WI38 (cell line): ENCODE data around the gene EDEM2.

ENCODE experiments used
- H3K4me3 ChIP-seq: 2 replicates; pipeline ENCODE4 v1.5.1; 2011; ENCODE audit warnings: low read depth, mild to moderate bottlenecking, control low read depth, low read length
- TF ChIP-seq, protein P1 (sequence below): IDR thresholded peaks from 2 replicates; pipeline ENCODE4 v1.5.1; 2012; ENCODE audit warnings: low read depth, mild to moderate bottlenecking, control low read depth, low read length

The EDEM2 gene

DNA sequence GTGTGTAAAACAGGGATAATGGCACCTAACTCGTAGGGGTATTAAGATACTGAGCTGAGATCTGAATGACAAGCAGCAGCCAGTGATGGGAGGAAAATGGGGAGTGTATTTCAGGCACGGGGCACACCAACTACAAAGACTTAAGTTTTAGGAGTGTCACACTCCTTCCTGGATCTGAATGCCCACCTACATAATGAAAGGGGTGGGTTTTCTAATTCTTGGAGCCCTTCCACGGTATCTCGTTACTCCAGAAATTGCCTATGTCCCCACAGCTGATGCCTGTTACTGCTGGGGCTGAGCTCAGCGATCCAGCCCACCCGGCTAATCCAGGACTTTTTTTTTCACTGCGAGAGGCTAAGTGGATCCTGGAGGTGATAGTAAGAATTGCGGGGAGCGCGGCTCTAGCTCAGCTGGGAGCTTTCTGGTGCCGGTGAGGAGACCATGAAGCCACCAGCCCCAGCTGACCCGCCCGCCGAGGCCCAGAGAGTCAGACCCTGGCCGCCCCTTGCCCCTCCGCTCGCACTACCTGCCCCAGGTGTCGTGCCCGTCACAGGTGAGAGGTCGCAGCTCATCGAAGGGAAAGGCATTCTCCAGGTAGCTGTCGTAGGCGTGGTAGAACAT is 727 bp downstream of the EDEM2 start:
- peak overlapping the region; percentile 96 for H3K4me3 ChIP-seq
- TF ChIP-seq, protein P1, sequence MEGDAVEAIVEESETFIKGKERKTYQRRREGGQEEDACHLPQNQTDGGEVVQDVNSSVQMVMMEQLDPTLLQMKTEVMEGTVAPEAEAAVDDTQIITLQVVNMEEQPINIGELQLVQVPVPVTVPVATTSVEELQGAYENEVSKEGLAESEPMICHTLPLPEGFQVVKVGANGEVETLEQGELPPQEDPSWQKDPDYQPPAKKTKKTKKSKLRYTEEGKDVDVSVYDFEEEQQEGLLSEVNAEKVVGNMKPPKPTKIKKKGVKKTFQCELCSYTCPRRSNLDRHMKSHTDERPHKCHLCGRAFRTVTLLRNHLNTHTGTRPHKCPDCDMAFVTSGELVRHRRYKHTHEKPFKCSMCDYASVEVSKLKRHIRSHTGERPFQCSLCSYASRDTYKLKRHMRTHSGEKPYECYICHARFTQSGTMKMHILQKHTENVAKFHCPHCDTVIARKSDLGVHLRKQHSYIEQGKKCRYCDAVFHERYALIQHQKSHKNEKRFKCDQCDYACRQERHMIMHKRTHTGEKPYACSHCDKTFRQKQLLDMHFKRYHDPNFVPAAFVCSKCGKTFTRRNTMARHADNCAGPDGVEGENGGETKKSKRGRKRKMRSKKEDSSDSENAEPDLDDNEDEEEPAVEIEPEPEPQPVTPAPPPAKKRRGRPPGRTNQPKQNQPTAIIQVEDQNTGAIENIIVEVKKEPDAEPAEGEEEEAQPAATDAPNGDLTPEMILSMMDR, result no peak

DNA sequence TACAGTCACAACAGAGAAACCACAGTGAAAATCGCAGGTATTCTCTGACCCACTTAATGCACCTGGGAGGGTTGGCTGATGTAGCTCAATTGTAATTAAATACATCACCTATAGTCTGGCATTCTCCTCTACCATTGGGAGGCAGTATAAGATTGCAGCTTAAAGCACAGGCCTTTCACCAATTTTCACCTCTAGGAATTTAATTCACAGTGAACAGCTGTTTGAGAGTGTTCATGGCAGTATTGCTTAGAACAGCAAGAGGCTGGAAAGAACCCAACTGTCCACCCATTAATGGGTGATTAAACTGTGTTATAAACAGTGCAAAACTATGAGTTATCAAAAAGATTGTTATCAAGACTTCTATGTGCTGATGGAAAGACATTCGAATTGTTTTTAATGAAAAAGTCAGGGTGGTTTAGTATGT is 2.0 kb downstream of the EDEM2 start:
- no peak overlapping the region for H3K4me3 ChIP-seq
- TF ChIP-seq, protein P1, result peak; percentile 45; the same call in 1 of the 2 replicates

GRCh38 chr20:35144694-35145093 is 2.4 kb downstream of the EDEM2 start:
- TF ChIP-seq, protein P1, result no peak
- H3K4me3 ChIP-seq, result no peak overlapping the region

DNA sequence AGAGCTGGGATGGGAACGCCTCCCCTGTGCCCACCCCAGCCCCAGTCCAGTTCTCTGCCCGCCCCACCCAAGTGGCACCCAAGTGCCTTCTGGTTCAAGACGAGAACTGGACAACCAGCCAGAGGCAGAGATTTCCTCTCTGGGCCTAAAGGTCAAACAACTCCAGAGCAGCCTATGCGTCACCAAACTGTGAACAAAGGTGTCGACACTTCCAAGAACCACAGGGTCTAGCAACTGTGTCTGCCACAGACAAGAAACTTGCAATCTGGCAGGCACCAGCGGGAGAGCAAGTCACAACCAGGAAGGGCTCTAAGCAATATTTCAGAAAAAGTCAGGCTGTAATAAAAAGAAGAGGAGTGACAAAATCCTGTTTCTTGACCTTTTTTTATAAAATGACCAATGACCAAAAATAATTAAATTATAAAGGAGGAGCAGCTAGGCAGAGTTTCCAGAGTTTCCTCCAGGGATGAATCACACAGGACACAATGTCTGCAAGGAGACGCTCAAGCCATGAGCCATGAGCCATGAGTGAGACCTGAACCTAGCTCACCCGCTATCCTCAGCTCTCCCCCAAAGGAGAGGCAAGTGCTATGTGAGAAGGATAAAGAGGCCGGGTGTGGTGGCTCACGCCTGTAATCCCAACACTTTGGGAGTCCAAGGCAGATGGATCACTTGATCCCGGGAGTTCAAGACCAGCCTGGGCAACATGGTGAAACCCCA is 11.1 kb downstream of the EDEM2 start:
- H3K4me3 ChIP-seq, result no peak overlapping the region
- TF ChIP-seq, protein P1, result no peak

DNA sequence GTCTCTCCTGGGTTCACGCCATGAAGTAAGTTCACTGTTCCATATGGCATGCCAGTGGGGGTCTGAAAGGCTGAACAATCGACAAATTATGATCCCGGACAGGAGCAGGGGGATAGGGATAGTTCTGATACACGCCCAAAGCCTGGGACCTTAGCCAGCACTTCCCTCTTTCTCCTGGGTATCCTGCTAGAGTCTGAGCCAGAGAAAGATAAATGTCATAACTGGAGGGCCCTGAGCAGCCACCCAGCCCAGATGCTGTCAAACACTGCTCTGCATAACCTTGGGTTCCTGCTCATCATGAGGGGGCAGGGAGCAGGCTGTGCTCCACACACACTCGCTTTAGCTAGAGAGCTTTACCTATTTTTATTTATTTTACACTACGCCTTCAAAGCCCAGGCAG is 12.3 kb downstream of the EDEM2 start:
- no peak overlapping the region for H3K4me3 ChIP-seq
- TF ChIP-seq, protein P1, result no peak

GRCh38 chr20:35134472-35134871 is 12.7 kb downstream of the EDEM2 start:
- TF ChIP-seq, protein P1, result no peak

DNA sequence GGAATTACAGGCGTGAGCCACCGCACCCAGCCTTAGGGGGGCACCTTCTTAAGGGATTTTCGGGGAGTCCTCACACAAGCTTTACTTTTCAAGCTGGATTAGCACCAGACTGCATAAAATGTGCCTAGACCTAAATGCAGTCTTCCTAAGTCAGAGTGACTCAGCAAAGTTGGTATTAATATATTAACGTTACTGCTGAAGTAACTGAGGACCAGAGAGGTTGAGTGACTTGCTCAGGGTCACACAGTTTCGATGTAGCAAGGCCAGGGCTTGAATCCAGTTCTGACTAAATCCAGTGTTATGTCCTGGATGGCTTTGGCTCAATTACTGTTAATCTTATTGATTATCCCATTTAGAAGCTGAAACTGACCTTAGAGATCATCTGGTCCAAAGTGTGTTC is 13.4 kb downstream of the EDEM2 start:
- TF ChIP-seq, protein P1, result no peak
- no peak overlapping the region for H3K4me3 ChIP-seq

More at GRCh38 chr20:35134472-35134871, 12.7 kb downstream of the EDEM2 start:
- H3K4me3 ChIP-seq, result no peak overlapping the region
